HG03045 (cell line): Measurements from ENCODE around the gene GRK1.
"Not testable (repeated sequence)": the region's sequence is repeated elsewhere in the genome, so short reads cannot be mapped to it uniquely, and the experiment has no call there.

Source experiments
- ATAC-seq: cut with Tn5 transposase; IDR thresholded peaks from one replicate; pipeline ENCODE4 v1.9.1; 2021; ENCODE audit warnings: mild to moderate bottlenecking, moderate library complexity; ENCODE audit not compliant: unreplicated experiment

The GRK1 gene

GRCh38 chr13:113742000-113742441, 75.0 kb downstream of the GRK1 start:
- ATAC-seq, result no peak

DNA sequence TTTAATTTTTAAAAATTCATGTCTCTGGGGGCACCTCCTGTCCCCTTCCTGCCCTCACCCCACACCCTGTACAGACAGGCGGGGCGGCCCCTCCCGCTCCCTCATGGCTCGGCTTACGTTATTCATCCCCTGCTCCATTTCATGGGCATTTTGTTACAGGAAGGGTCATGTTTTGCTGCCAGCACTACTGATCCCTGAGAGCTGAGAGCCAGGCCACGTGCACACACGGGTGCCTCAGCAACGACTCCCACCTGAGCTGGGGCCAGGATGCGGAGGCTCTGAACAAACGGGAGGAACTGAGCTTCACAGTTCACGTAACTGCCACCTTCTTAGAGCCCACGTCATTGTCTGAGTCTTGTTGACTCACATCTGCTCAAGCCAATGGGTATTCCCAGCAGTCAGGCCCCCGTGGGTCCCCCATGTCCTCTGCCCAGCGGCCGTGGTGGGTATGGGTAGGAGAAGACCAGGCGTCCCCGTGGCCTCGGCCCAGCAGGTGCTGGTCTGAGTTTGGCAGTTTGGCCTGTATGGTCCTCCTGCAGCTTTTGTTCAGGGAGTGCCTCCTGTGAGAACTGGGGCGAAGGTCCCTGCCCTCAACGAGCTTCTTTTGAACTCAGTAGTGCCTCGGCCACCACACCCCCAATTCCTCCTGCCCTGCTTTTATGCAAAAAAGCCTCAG, 75.6 kb downstream of the GRK1 start:
- ATAC-seq, result no peak

GRCh38 chr13:113743366-113744195, 76.6 kb downstream of the GRK1 start:
- no peak for ATAC-seq

DNA sequence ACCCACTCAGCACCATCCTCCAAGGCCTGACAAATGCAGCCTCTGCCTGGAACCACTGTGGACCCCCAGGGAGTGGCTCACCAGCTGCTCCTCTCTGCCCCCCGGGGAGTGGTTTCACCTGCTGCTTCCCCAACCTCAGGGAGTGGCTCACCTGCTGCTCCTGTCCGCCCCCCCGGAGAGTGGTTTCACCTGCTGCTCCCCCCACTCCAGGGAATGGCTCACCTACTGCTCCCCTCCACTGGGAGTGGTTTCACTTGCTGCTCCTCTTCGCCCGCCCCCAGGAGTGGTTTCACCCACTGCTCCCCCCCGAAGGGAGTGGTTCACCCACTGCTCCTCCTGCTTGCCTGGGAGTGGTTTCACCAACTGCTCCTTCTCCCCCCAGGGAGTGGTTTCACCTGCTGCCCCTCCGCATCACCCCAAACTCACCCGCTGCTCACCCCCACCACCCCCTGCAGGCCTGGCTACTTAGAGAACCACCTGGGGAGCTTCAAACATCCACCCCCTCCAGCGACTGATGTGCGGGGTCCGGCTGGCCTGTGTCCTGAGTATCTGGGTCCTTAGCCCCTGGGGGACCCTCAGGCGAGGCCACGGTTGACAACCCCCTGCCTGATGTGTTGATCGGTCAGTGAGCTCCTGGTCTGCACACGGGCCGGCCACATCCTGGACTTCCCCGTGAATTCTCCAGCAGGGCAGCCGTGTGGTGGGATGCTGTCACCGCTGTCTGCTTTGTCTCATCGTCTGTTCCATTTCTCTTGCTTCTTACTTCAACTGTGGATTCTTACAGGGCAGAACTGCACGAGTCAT, 77.4 kb downstream of the GRK1 start:
- ATAC-seq, result no peak

DNA sequence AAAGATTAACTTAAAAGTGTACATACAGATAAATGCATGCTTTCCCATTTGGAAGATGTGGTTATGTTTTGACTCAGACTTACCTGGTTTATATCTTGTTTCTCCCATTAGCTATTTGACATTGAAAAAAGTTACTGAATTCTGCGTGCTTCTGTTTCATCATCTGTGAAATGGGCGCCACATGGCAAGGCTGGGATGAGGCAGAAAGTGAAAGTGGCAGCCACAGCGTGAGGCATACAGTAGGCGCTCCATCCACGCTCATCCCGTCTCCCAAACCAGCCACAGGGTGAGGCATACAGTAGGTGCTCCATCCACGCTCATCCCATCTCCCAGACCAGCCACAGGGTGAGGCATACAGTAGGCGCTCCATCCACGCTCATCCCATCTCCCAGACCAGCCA, 78.0 kb downstream of the GRK1 start:
- ATAC-seq, result no peak

DNA sequence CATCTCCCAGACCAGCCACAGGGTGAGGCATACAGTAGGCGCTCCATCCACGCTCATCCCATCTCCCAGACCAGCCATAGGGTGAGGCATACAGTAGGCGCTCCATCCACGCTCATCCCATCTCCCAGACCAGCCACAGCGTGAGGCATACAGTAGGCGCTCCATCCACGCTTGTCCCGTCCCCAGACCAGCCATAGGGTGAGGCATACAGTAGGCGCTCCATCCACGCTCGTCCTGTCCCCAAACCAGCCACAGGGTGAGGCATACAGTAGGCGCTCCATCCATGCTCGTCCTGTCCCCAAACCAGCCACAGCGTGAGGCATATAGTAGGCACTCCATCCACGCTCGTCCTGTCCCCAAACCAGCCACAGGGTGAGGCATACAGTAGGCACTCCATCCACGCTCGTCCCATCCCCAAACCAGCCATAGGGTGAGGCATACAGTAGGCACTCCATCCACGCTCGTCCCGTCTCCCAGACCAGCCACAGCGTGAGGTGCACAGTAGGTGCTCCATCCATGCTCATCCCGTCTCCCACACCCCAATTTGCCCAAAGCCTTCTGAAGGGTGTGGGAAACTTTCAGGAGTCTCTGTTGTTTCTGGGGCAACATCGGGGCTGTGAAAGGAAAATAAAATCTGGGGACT, 78.6 kb downstream of the GRK1 start:
- not testable (repeated sequence) for ATAC-seq

DNA sequence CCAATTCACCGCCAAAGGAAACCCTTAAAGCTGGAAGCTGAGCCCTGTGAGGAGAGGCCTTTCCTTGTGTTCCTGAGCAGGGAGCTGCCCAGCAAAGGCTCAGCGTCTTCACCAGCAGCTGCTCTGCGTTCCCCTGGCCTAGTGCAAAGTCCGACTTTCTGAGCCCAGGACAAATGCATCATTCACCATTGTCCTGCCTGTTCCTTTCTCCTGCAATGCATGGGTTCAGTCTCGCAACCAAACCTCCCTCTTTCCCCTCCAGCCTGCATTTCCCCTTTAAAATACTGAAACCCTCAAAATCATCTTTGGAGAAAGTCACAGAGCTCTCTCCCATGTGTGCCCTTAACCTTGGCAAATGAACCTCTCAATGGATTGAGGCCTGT, 79.1 kb downstream of the GRK1 start:
- no peak for ATAC-seq

GRCh38 chr13:113746671-113747070, 79.7 kb downstream of the GRK1 start:
- ATAC-seq, result no peak

- ATAC-seq, result no peak
Measured at GRCh38 chr13:113747291-113747833, 80.3 kb downstream of the GRK1 start.

DNA sequence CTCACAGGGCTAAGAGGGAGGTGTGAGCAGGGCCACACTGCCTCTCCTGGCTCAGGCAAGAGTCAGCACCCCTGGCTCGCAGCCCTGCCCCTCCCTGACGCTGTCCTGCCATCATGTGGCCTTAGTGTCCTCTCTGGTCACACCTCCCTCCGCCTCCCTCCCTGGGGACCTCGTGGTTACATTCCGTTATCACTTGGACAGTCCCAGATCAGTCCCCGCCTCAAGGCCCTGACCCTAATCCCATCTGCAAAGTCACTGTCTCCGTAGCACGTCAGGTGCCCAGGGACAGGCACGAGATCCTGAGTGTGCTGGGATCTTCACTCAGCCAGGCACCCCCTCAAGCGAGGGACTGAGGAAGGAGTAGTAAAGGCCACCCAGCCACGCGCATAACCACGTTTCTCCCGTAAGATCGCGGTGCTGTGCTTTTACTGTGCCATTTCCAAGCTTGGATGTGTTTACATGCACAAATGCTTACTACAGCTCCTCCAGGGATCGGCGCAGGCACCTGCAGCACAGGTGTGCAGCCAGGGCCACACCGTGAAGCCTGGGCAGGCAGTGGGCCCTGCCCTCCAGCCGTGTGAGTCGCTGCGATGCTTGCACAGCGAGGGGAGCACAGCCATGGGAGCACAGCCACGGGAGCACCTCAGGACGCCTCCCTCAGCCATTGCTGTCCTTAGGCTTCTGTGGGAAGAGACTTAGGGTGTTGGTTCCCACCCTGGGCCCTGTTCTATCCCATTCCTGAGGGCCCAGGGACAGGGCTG, 81.3 kb downstream of the GRK1 start:
- no peak for ATAC-seq

- ATAC-seq, result no peak
Measured at GRCh38 chr13:113748862-113749451, 81.9 kb downstream of the GRK1 start.

DNA sequence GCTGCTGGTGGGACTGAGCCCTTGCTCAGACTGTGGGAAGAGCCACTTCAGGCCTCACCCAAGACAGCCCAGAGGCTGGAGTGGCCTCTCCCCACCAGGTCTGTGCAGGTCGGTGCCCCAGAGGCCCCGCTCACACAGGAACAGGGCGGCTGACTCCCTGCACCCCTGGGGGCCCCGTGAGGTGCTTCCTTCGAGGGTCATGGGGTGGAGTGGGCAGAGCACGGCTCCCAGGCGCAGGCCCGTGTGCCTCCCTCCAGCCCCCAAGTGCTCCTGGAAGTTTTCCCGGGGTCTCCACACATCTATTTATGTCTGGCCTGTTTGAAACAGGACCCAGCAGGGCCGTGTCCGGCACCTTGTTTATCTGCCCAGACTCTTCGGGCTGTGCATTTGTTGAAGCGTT, 82.5 kb downstream of the GRK1 start:
- ATAC-seq, result no peak

GRCh38 chr13:113749967-113750366, 82.9 kb downstream of the GRK1 start:
- ATAC-seq, result no peak

- ATAC-seq, result no peak
Measured at GRCh38 chr13:113750554-113751399, 83.8 kb downstream of the GRK1 start.

GRCh38 chr13:113751491-113751890, 84.5 kb downstream of the GRK1 start:
- no peak for ATAC-seq

DNA sequence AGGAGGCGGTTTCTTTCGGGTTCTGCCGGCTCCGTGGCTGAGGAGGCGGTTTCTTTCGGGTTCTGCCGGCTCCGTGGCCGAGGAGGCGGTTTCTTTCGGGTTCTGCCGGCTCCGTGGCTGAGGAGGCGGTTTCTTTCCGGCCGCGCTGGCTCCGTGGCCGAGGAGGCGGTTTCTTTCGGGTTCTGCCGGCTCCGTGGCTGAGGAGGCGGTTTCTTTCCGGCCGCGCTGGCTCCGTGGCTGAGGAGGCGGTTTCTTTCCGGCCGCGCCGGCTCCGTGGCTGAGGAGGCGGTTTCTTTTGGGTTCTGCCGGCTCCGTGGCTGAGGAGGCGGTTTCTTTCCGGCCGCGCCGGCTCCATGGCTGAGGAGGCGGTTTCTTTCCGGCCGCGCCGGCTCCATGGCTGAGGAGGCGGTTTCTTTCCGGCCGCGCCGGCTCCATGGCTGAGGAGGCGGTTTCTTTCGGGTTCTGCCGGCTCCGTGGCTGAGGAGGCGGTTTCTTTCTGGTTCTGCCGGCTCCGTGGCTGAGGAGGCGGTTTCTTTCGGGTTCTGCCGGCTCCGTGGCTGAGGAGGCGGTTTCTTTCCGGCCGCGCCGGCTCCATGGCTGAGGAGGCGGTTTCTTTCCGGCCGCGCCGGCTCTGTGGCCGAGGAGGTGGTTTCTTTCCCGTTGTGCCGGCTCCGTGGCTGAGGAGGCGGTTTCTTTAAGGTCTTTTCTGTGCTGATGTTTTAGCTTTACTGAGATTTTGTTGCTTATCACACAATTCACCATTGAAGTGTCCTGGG, 85.4 kb downstream of the GRK1 start:
- ATAC-seq, result not testable (repeated sequence)

DNA sequence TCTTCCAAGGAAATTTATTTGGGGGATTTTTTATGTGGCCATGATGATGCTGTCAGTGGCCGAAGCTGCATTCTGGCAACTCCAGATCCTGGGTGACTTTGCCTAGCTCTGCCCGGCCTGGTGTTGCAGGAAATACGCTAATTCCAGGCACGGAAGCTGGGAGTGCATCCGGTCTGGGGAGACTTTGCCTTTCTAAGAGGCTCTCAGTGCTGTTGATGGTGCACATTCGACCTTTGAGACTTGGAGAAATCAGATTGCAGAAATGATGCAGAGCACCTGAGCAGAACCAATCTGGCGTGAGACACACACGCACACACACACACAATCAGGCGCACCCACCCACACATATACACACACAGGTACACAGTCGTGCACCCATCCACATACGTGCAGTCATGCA, 86.2 kb downstream of the GRK1 start:
- no peak for ATAC-seq

- ATAC-seq, result no peak
Measured at GRCh38 chr13:113754242-113754641, 87.2 kb downstream of the GRK1 start.
